Mesenchymal stem cell (in vitro differentiated cells and primary cell): ENCODE results near the gene AGPAT4.

ENCODE experiments used
- DNase-seq: peaks from one replicate; pipeline ENCODE4 v3.0.0-alpha.2; 2013
- H2AFZ ChIP-seq: one replicate; pipeline ENCODE4 v1.6.1; 2013; ENCODE audit warnings: low read depth, mild to moderate bottlenecking, control low read depth, inconsistent platforms, low read length, moderate library complexity
- H2AK5ac ChIP-seq: 2 replicates; pipeline ENCODE4 v1.6.1; 2013; ENCODE audit warnings: low read length, moderate library complexity, mild to moderate bottlenecking, inconsistent platforms; ENCODE audit not compliant: severe bottlenecking
- H2BK120ac ChIP-seq: one replicate; pipeline ENCODE4 v1.6.1; 2013; ENCODE audit warnings: low read depth, mild to moderate bottlenecking, inconsistent platforms, low read length, moderate library complexity
- H2BK12ac ChIP-seq, 2 experiments: one replicate each; pipeline ENCODE4 v1.6.1; 2013; ENCODE audit warnings: inconsistent platforms in 2 of 2, low read length in 2 of 2, mild to moderate bottlenecking in 2 of 2, moderate library complexity in 2 of 2, control low read depth in 1 of 2
- H2BK15ac ChIP-seq: one replicate; pipeline ENCODE4 v1.6.1; 2013; ENCODE audit warnings: mild to moderate bottlenecking, low read depth, inconsistent platforms; ENCODE audit not compliant: poor library complexity, severe bottlenecking
- H2BK5ac ChIP-seq: 2 replicates; pipeline ENCODE4 v1.6.1; 2013; ENCODE audit warnings: low read depth, mild to moderate bottlenecking, low read length, control low read depth, inconsistent platforms; ENCODE audit not compliant: poor library complexity, severe bottlenecking
- H3K14ac ChIP-seq, 2 experiments: one replicate each; pipeline ENCODE4 v1.6.1; 2013; ENCODE audit warnings: inconsistent platforms in 2 of 2, low read length in 2 of 2, control low read depth in 1 of 2, mild to moderate bottlenecking in 1 of 2, moderate library complexity in 1 of 2
- H3K18ac ChIP-seq, 2 experiments: one replicate each; pipeline ENCODE4 v1.6.1; 2013; ENCODE audit warnings: inconsistent platforms in 2 of 2, low read length in 2 of 2, control low read depth in 1 of 2, low read depth in 1 of 2, mild to moderate bottlenecking in 1 of 2
- H3K23ac ChIP-seq, 2 experiments: one replicate each; pipeline ENCODE4 v1.6.1; 2013; ENCODE audit warnings: inconsistent platforms in 2 of 2, low read length in 2 of 2, mild to moderate bottlenecking in 2 of 2, moderate library complexity in 2 of 2, control low read depth in 1 of 2
- H3K27ac ChIP-seq: 2 replicates; pipeline ENCODE4 v1.5.1; 2013; ENCODE audit warnings: mild to moderate bottlenecking, moderate library complexity, low read length, control low read depth, inconsistent platforms; ENCODE audit not compliant: poor library complexity, severe bottlenecking
- H3K27me3 ChIP-seq, 2 experiments: 2 replicates each; pipeline versions ENCODE4 v1.6.1 to v1.7.0; 2013; ENCODE audit warnings: low read length in 2 of 2, mild to moderate bottlenecking in 2 of 2, moderate library complexity in 2 of 2, control low read depth in 1 of 2, inconsistent platforms in 1 of 2; ENCODE audit not compliant: control insufficient read depth in 1 of 2, insufficient read depth in 1 of 2
- H3K36me3 ChIP-seq, 2 experiments: 2 replicates each; pipeline versions ENCODE4 v1.6.1 to v1.7.0; 2013; ENCODE audit warnings: low read length in 2 of 2, control low read depth in 1 of 2, inconsistent platforms in 1 of 2, low read depth in 1 of 2, mild to moderate bottlenecking in 1 of 2; ENCODE audit not compliant: insufficient read depth in 2 of 2, control insufficient read depth in 1 of 2
- H3K4ac ChIP-seq, 2 experiments: one replicate each; pipeline ENCODE4 v1.6.1; 2013; ENCODE audit warnings: inconsistent platforms in 2 of 2, low read length in 2 of 2, mild to moderate bottlenecking in 2 of 2, moderate library complexity in 2 of 2, control low read depth in 1 of 2, low read depth in 1 of 2
- H3K4me1 ChIP-seq: 2 replicates; pipeline ENCODE4 v1.6.1; 2013; ENCODE audit warnings: low read depth, low read length, control low read depth; ENCODE audit not compliant: control insufficient read depth, insufficient read depth
- H3K4me2 ChIP-seq: 2 replicates; pipeline ENCODE4 v1.6.1; 2013; ENCODE audit warnings: low read length, mild to moderate bottlenecking, inconsistent platforms; ENCODE audit not compliant: poor library complexity, severe bottlenecking
- H3K4me3 ChIP-seq, 2 experiments: 2 replicates each; pipeline versions ENCODE4 v1.5.1 to v1.7.0; 2013; ENCODE audit warnings: low read length in 2 of 2, mild to moderate bottlenecking in 2 of 2, control low read depth in 1 of 2, low read depth in 1 of 2; ENCODE audit not compliant: insufficient read depth in 1 of 2
- H3K79me1 ChIP-seq: replicated peaks from 2 replicates; pipeline ENCODE4 v1.6.1; 2013; ENCODE audit warnings: mild to moderate bottlenecking, control low read depth, low read length, inconsistent platforms; ENCODE audit not compliant: poor library complexity, severe bottlenecking
- H3K9ac ChIP-seq: 2 replicates; pipeline ENCODE4 v1.7.0; 2013; ENCODE audit warnings: mild to moderate bottlenecking, low read length, moderate library complexity
- H3K9me3 ChIP-seq: 2 replicates; pipeline ENCODE4 v1.7.0; 2013; ENCODE audit warnings: mild to moderate bottlenecking, low read length; ENCODE audit not compliant: control insufficient read depth
- H4K8ac ChIP-seq: one replicate; pipeline ENCODE4 v1.6.1; 2013; ENCODE audit warnings: inconsistent platforms, mild to moderate bottlenecking, low read length, moderate library complexity
- H4K91ac ChIP-seq: one replicate; pipeline ENCODE4 v1.6.1; 2013; ENCODE audit warnings: mild to moderate bottlenecking, low read length, inconsistent platforms
- WGBS: methylation state at CpG from one replicate; pipeline ENCODE4 v1.1.7; 2013; ENCODE audit warnings: mixed read lengths; 5-methylcytosine and 5-hydroxymethylcytosine counted together

The AGPAT4 gene

DNA sequence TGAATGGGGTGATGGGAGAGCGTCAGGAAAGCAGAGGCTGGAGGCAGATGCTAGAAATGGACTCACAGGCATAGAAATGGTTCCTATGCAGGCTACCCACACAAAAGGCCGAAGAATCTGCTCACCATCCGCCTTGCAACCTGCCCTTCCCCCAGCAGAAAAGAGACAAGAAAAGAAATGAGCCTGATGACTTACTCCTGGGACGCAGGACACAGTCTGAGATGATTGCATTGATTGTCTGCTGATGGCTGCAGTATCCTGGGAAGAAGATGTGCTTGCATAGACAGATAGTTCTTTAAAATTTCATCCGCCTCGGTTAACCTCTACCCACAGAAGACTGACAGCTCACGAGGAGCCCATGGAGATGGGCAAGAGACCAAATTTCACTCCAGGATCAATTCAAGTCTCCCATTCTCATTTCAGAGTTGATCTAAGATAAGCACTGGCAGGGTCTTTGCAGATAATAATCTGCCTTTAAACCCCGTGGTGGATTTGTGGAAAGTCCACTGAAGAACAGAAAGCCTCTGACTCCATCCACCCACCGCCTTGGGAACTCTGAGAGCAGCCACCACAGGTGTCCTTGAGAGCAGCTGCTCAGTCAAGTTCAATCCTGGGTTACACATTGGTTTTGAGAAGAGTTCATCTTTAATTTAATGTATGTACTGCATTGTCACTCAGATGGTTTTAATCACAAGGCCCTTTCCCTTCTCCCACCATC, 7.2 kb downstream of the AGPAT4 start:
- no peak overlapping the region for H3K4ac ChIP-seq
- no peaks in the 10 kb centered on the region for H3K9me3 ChIP-seq
- H2BK5ac ChIP-seq, result no peak overlapping the region
- no peak overlapping the region for H2AK5ac ChIP-seq
- H3K18ac ChIP-seq, result no peak overlapping the region
- H3K27me3 ChIP-seq, result no peaks in the 10 kb centered on the region
- no peak overlapping the region for H3K4me2 ChIP-seq
- DNase-seq, result no peak
- H2BK120ac ChIP-seq, result no peak overlapping the region
- H2BK15ac ChIP-seq, result no peak overlapping the region
- H4K8ac ChIP-seq, result no peak overlapping the region
- 96% methylated on average over 6 of the region's 9 CpGs for WGBS
- no peak overlapping the region for H2AFZ ChIP-seq
- no peak overlapping the region for H3K4me3 ChIP-seq
- peaks cover 50% of the 10 kb centered on the region for H3K79me1 ChIP-seq
- peaks cover 16 to 29% of the 10 kb centered on the region in 2 experiments for H3K36me3 ChIP-seq
- H2BK12ac ChIP-seq, result no peak overlapping the region
- no peak overlapping the region for H3K14ac ChIP-seq
- H3K23ac ChIP-seq, result no peak overlapping the region
- H3K27ac ChIP-seq, result no peak overlapping the region
- peaks cover 14% of the 10 kb centered on the region for H3K4me1 ChIP-seq
- no peak overlapping the region for H3K9ac ChIP-seq
- H4K91ac ChIP-seq, result no peak overlapping the region

DNA sequence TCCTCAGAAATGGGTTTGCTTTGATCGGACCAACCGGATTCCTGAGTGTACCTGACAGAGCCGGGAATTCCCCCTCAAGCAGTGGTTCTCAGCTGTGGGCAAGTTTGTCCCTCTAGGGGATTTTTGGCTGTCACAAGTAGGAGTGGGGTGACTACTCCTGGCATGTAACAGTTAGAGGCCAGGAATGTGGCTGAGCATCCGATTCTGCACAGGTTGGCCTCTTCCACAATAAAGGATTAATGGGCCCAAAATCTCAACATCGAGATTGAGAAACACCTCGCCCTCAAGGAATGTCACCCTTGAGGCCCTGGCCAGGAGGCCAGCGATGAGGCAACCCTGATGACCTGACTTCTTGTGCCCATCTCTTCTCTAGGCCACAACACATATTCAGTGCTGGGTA, 7.9 kb downstream of the AGPAT4 start:
- H3K36me3 ChIP-seq, result peaks cover 16 to 32% of the 10 kb centered on the region in 2 experiments
- no peak overlapping the region for H3K9ac ChIP-seq
- no peak overlapping the region for H2AFZ ChIP-seq
- H3K4ac ChIP-seq, result no peak overlapping the region
- H2AK5ac ChIP-seq, result no peak overlapping the region
- H3K79me1 ChIP-seq, result peaks cover 45% of the 10 kb centered on the region
- no peak overlapping the region for H2BK120ac ChIP-seq
- H3K27ac ChIP-seq, result no peak overlapping the region
- DNase-seq, result no peak
- WGBS, result 82% methylated on average over 7 of the region's 7 CpGs
- peaks cover 15% of the 10 kb centered on the region for H3K4me1 ChIP-seq
- H3K14ac ChIP-seq, result no peak overlapping the region
- H3K23ac ChIP-seq, result no peak overlapping the region
- no peak overlapping the region for H2BK5ac ChIP-seq
- H3K4me2 ChIP-seq, result no peak overlapping the region
- H3K9me3 ChIP-seq, result no peaks in the 10 kb centered on the region
- no peak overlapping the region for H2BK15ac ChIP-seq
- no peak overlapping the region for H2BK12ac ChIP-seq
- H3K18ac ChIP-seq, result no peak overlapping the region
- no peak overlapping the region for H4K91ac ChIP-seq
- H4K8ac ChIP-seq, result no peak overlapping the region
- no peaks in the 10 kb centered on the region for H3K27me3 ChIP-seq
- H3K4me3 ChIP-seq, result no peak overlapping the region

DNA sequence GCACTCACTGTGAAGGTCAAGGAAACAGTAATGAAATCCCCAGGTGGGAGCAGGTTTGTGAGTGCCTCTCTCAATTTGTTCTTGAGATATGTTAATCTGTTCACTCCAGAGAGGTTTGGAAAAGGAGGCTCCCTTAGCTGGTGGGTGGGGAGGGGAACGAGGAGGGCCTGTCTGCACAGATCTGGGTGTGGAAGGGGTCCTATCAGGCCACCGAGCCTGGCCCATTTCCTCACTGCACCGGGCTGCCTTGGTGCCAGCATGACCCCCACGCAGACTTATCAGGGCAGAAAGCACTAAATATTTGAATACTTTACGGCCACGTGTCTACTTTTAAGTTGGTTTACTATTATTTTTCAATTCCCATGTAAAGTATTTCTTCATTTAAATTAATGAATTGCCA, 8.3 kb downstream of the AGPAT4 start:
- Histone ChIP-seq H2AK5ac (peak overlapping the region; percentile 31), H3K4me1 (peaks cover 19% of the 10 kb centered on the region)

DNA sequence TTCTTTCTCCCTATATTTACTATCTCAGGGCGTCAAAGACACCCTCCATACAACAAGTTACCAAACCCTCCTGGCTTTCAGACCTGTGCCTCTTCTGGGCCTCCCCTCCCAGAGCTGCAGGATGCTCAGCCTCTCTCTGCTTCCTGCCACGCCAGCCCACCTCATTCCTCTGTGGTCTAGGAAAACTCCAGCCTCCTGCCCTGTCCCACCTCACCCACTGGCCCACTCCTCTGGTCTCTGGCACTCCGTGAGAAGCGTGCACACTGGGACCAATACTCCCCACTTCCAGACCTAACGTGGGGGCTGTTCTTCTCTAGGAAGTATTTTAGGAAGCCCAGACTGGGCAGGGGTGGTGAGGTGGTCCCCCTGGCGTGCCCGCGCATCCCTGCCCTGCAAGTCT, 9.7 kb downstream of the AGPAT4 start:
- Histone ChIP-seq H3K79me1 (peaks cover 46% of the 10 kb centered on the region), H3K4me3 (no peak overlapping the region), H3K9me3 (no peaks in the 10 kb centered on the region), H2BK120ac (no peak overlapping the region), H2BK12ac (no peak overlapping the region), H3K4ac (no peak overlapping the region), H3K4me1 (peaks cover 20% of the 10 kb centered on the region), H3K27me3 (no peaks in the 10 kb centered on the region), H2BK15ac (no peak overlapping the region), H4K91ac (no peak overlapping the region), H4K8ac (no peak overlapping the region), H3K14ac (no peak overlapping the region), H3K27ac (no peak overlapping the region), H2AK5ac (no peak overlapping the region), H3K23ac (no peak overlapping the region), H3K36me3 (peaks cover 25 to 39% of the 10 kb centered on the region in 2 experiments), H3K18ac (no peak overlapping the region), H2BK5ac (no peak overlapping the region), H3K9ac (no peak overlapping the region), H3K4me2 (no peak overlapping the region), H2AFZ (no peak overlapping the region)
- no peak for DNase-seq
- 97% methylated on average over 6 of the region's 8 CpGs for WGBS

More for the DNA sequence above, 8.3 kb downstream of the AGPAT4 start:
- no peak for DNase-seq
- no peak overlapping the region for H2BK5ac ChIP-seq
- H3K4ac ChIP-seq, result no peak overlapping the region
- H4K8ac ChIP-seq, result no peak overlapping the region
- H3K27ac ChIP-seq, result no peak overlapping the region
- H2BK120ac ChIP-seq, result no peak overlapping the region
- peaks cover 17 to 34% of the 10 kb centered on the region in 2 experiments for H3K36me3 ChIP-seq
- no peak overlapping the region for H4K91ac ChIP-seq
- H3K9ac ChIP-seq, result no peak overlapping the region
- no peak overlapping the region for H3K18ac ChIP-seq
- H3K9me3 ChIP-seq, result no peaks in the 10 kb centered on the region
- 70% methylated on average over 3 of the region's 6 CpGs for WGBS
- no peaks in the 10 kb centered on the region for H3K27me3 ChIP-seq
- H3K14ac ChIP-seq, result no peak overlapping the region
- H2AFZ ChIP-seq, result no peak overlapping the region
- no peak overlapping the region for H3K4me2 ChIP-seq
- no peak overlapping the region for H3K23ac ChIP-seq
- H3K4me3 ChIP-seq, result no peak overlapping the region
- no peak overlapping the region for H2BK15ac ChIP-seq
- H3K79me1 ChIP-seq, result peaks cover 46% of the 10 kb centered on the region
- no peak overlapping the region for H2BK12ac ChIP-seq
